ENCODE measurements around the gene MUC4.
"Not testable (repeated sequence)": the region's sequence is repeated elsewhere in the genome, so short reads cannot be mapped to it uniquely, and the experiment has no call there.

MUC4 gene

GRCh38 chr3:195738274-195739044 is 73.3 kb downstream of the MUC4 start:
- DNase-seq (ENCODE audit: low read depth in 1 of 2, low spot score in 1 of 2) = no peak

- not testable (repeated sequence) for DNase-seq (ENCODE audit: low read depth in 1 of 2, low spot score in 1 of 2)
Measured at GRCh38 chr3:195737782-195738181, 73.9 kb downstream of the MUC4 start.

GRCh38 chr3:195736866-195737490 is 74.8 kb downstream of the MUC4 start:
- DNase-seq (ENCODE audit: low read depth in 1 of 2, low spot score in 1 of 2) = no peak

DNA sequence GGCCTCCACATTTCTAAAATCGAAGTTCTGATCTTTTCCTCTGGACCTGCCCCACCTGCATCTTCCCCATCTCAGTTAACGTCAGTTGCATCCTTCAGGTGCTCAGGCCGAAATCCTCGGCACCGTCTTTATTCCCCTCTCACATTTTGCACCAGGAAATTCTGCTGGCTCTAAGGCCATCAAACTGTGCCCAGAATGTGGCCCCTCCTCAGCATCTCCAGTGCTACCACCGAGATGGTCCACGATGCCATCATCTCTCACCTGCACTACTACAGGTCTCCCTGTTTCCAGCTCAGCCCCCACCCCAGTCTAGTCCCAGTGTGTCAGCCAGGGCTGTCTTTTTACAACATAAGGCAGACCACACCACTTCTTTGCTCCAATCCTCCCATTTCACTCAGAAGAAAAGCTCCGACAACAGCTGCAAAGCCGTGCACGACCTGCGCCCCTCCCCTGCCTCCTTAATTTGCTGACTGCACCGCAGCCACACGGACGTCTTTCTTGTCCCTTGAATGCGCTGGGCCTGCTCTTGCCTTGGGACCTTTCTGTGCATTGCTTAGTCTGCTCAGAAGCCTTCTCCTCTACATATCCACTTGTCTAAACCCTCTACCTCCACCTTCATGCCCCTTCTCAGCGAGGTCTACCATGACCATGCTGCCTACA is 76.6 kb downstream of the MUC4 start:
- DNase-seq (ENCODE audit: low read depth in 1 of 2, low spot score in 1 of 2) = no peak

DNA sequence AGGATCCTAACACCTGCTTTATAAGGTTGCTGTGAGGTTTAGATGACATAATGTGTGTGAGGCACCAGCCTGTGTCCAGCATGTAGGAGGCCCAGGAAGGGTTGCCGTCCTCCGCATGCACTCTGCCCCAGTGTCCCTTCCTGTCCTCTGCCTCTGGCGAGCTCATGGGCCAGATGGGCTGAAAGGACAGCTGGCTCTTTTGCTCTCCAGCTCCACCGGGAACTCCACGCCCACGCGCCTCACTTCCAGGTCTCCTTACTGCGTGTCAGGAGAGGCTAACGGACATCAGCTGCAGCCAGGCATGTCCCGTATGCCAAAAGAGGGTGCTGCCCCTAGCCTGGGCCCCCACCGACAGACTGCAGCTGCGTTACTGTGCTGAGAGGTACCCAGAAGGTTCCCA is 78.8 kb downstream of the MUC4 start:
- no peak for DNase-seq (ENCODE audit: low read depth in 1 of 2, low spot score in 1 of 2)

- no peak for DNase-seq (ENCODE audit: low read depth in 1 of 2, low spot score in 1 of 2)
Measured at GRCh38 chr3:195731356-195731905, 80.3 kb downstream of the MUC4 start.

GRCh38 chr3:195729476-195730251 is 82.1 kb downstream of the MUC4 start:
- no peak for DNase-seq (ENCODE audit: low read depth in 1 of 2, low spot score in 1 of 2)

- DNase-seq (ENCODE audit: low read depth in 1 of 2, low spot score in 1 of 2) = not testable (repeated sequence)
Measured at GRCh38 chr3:195728789-195729188, 82.9 kb downstream of the MUC4 start.

DNA sequence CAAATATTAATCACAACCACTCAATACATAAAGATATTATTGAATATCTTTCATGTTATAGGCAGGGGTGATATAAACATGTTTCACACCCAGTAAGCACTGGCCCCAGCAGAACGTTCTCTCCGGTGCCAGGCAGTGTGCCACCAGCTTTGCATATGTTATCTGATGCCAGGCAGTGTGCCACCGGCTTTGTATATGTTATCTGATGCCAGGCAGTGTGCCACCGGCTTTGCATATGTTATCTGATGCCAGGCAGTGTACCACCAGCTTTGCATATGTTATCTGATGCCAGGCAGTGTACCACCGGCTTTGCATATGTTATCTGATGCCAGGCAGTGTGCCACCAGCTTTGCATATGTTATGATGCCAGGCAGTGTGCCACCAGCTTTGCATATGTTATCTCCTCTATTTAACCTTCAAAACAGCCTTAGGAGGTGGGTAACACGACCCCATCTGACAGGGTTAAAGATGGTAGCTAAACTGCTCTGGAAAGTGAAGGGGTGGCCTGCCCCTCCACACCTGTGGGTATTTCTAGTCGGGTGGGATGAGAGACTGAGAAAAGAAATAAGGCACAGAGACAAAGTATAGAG is 84.0 kb downstream of the MUC4 start:
- DNase-seq (ENCODE audit: low read depth in 1 of 2, low spot score in 1 of 2) = no peak

DNA sequence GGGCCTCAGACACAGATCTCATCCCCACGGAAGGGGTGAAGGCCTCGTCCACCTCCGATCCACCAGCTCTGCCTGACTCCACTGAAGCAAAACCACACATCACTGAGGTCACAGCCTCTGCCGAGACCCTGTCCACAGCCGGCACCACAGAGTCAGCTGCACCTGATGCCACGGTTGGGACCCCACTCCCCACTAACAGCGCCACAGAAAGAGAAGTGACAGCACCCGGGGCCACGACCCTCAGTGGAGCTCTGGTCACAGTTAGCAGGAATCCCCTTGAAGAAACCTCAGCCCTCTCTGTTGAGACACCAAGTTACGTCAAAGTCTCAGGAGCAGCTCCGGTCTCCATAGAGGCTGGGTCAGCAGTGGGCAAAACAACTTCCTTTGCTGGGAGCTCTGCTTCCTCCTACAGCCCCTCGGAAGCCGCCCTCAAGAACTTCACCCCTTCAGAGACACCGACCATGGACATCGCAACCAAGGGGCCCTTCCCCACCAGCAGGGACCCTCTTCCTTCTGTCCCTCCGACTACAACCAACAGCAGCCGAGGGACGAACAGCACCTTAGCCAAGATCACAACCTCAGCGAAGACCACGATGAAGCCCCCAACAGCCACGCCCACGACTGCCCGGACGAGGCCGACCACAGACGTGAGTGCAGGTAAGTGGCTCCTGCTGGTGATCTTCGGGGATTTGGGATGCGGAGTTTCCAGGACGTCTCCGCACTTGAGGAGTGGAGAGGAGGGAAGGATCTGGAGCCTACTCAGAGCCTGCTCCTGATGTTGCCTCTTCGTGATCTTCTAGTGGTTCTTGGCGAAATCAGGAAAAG is 85.6 kb downstream of the MUC4 start:
- not testable (repeated sequence) for DNase-seq (ENCODE audit: low read depth in 1 of 2, low spot score in 1 of 2)

GRCh38 chr3:195724363-195724762 is 87.4 kb downstream of the MUC4 start:
- DNase-seq (ENCODE audit: low read depth in 1 of 2, low spot score in 1 of 2) = not testable (repeated sequence)

- DNase-seq (ENCODE audit: low read depth in 1 of 2, low spot score in 1 of 2) = not testable (repeated sequence)
Measured at GRCh38 chr3:195722996-195723345, 88.8 kb downstream of the MUC4 start.

GRCh38 chr3:195722139-195722995 is 89.4 kb downstream of the MUC4 start:
- DNase-seq (ENCODE audit: low read depth in 1 of 2, low spot score in 1 of 2) = not testable (repeated sequence)

DNA sequence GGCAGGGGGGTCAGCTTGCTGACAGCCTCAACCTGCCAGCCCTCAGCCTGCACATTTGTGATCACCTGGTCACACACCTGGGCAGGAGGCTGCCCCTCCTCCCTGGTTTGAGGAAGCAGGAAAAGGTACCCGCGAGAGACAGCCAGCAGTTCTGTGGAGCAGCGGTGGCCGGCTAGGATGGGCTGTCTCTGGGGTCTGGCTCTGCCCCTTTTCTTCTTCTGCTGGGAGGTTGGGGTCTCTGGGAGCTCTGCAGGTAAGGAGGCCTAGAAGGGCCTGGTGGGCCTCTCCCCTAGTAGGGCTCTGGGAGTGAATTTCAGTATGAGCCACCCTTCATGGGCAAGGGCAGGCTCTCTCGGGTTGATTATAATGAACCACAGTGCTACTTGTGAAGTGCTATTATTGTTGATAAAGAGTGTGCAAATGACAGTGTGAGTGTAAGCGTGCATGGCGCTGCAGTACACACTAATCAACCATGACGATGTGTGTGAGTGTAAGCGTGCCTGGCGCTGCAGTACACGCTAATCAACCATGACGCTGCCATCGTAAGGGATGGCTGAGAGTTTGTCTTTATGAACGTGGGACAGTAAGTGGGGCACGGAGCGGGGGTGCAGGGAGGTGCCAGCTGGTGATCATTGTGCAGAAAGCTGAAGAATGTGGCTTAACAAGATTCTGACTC is 90.8 kb downstream of the MUC4 start, which contains the start of gene MUC20:
Gene MUC20 (plus strand): TSS at position 148 of the 676 bp plus-strand sequence. CDS start 30 bp downstream, at position 178.
- not testable (repeated sequence) for DNase-seq (ENCODE audit: low read depth in 1 of 2, low spot score in 1 of 2)

DNA sequence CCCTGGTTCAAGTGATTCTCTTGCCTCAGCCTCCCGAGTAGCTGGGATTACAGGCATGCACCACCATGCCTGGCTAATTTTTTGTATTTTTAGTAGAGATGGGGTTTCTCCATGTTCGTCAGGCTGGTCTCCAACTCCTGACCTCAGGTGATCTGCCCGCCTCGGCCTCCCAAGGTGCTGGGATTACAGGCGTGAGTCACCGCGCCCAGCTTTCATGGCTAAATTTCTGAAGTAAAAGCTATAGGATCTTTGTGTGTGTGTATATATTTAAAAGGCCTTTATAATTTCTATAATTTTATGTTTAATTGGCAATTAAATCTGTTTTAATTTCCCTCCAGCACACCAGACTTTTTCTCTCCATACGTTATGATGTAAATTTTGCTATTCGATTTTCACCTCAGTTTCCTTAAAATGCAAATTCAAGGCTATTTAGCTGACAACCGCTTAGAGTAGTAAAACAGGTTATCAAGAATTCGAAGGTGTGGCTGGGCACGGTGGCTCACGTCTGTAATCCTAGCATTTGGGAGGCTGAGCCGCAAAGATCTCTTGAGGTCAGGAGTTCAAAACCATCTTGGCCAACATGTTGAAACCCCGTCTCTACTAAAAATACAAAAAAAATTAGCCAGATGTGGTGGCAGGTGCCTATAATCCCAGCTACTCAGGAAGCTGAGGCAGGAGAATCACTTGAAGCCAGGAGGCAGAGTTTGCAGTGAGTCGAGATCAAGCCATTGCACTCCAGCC is 92.0 kb downstream of the MUC4 start:
- not testable (repeated sequence) for DNase-seq (ENCODE audit: low read depth in 1 of 2, low spot score in 1 of 2)

- DNase-seq (ENCODE audit: low read depth in 1 of 2, low spot score in 1 of 2) = no peak
Measured at GRCh38 chr3:195718477-195718984, 93.2 kb downstream of the MUC4 start.

- DNase-seq (ENCODE audit: low read depth in 1 of 2, low spot score in 1 of 2) = no peak
Measured at GRCh38 chr3:195717852-195718476, 93.8 kb downstream of the MUC4 start.

Measured in activated T-helper 1 cell treated with anti-CD3 and anti-CD28 coated beads, Interleukin-2, amount 50 U/mL, for 16 hours (primary cell).